IPS-18c (cell line): Measurements from ENCODE around the gene PCLO.
"Not testable (repeated sequence)": the region's sequence is repeated elsewhere in the genome, so short reads cannot be mapped to it uniquely, and the experiment has no call there.

Experiments
- H3K4me3 ChIP-seq: 2 replicates; pipeline ENCODE4 v1.7.0; 2013; ENCODE audit warnings: low read depth, mild to moderate bottlenecking, low read length, moderate library complexity; ENCODE audit not compliant: insufficient read depth
- H3K9me3 ChIP-seq: one replicate; pipeline ENCODE4 v1.6.1; 2013; ENCODE audit warnings: mild to moderate bottlenecking, low read length, moderate library complexity; ENCODE audit not compliant: control insufficient read depth, insufficient read depth

Gene PCLO

DNA sequence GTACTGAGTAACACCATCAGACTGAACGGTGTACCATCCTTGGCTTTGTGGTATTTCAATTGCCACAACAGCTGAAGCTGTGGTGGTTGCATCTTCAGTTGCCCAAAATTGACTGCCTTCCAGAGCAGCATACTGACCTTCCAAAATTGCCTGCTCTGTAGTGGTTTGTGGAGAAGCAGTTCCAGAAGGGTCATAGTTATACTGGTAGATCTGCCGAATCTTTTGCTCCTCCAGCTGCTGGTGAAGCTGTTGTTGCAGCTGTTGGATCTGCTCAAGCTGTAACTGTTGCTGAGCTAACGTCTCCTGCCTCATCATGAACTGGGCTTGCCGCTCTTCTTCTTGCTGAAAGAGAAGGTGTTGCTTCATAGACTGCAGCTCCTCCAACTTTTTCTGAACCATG is 212.2 kb downstream of the PCLO start:
- Histone ChIP-seq H3K4me3 (no peak overlapping the region), H3K9me3 (no peaks in the 10 kb centered on the region)

DNA sequence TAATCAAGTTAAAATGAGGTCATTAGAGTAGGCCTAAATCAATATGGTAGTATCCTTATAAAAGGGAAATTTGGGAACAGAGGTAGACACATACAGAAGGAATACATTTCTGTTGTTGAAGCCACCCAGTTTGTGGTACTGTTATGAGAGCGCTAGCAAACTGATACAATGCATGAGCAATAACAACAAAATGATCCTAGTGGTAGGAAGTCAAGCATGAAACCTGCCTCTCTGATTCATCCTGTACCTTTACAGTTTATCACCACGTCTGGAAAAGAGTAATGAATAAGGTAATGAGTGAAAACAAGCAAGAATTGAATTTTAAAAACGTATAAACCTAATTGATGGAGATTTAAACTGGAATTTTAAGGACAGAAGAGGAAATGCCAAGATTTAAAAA is 217.2 kb downstream of the PCLO start:
- H3K9me3 ChIP-seq: no peaks in the 10 kb centered on the region
- H3K4me3 ChIP-seq: no peak overlapping the region

DNA sequence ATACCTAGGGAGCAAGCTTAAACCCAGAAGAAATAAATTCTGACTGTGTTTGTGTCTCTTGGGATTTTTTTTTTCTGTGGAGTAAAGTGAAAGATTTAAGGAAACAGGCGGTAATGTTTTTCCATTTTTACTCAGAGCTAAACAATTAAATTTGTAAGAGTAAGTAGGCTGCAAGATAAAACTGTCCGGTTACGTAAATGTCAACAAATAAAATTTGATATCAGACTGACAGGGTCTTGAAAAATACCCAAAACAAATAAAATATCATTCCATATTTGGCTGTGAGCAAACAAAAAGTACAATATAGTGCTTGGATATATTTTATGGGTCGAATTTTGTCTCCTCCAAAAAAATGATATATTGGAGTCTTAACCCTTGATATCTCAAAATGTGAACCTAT is 217.6 kb downstream of the PCLO start:
- Histone ChIP-seq H3K9me3 (no peaks in the 10 kb centered on the region), H3K4me3 (no peak overlapping the region)

GRCh38 chr7:82932516-82932915 is 230.2 kb downstream of the PCLO start:
- no peaks in the 10 kb centered on the region for H3K9me3 ChIP-seq
- H3K4me3 ChIP-seq: no peak overlapping the region

DNA sequence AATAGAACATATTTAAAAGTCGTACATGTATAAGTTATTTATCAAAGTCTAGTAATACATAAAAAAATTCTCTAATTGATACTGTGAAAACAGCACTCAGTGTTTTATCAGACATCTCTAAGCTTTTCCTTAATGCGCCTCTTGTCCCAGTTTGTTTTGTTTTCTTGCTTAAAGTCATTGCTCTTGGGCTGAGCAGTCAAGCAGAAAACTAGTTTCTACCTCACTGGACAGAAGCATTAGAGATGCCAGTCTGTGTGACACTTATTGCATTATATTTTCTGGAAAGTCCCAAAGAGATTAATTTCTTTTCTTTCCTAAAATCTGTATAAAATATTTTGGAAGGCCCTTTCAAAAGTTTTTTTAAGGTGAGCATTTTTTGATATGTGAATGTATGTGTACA is 236.2 kb downstream of the PCLO start:
- no peaks in the 10 kb centered on the region for H3K9me3 ChIP-seq
- H3K4me3 ChIP-seq: no peak overlapping the region

GRCh38 chr7:82925331-82925730 is 237.4 kb downstream of the PCLO start:
- Histone ChIP-seq H3K9me3 (no peaks in the 10 kb centered on the region), H3K4me3 (no peak overlapping the region)

GRCh38 chr7:82906502-82906901 is 256.2 kb downstream of the PCLO start:
- Histone ChIP-seq H3K9me3 (no peaks in the 10 kb centered on the region), H3K4me3 (no peak overlapping the region)

GRCh38 chr7:82904871-82905270 is 257.8 kb downstream of the PCLO start:
- Histone ChIP-seq H3K9me3 (no peaks in the 10 kb centered on the region), H3K4me3 (no peak overlapping the region)

- not testable (repeated sequence) for H3K4me3 ChIP-seq, H3K9me3 ChIP-seq
These were observed 261.6 kb downstream of the PCLO start for GRCh38 chr7:82901098-82901497.

DNA sequence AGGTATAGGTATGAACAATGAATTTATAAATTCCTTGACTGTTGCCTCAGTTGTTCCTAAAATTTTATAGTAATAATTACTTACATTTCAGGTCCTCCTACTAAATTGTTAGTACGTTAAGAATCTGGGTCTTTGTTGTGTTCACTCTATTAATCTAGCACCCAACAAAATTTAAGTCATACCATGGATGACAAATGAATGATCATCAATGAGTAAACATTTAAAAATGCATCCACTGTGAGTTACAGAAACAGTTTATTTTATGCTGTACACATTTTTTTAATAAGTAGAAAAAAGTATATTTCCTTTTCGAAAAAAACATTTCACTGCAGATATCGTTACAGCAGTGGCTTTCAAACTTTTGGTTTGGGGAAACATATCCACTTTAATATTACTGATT is 265.2 kb downstream of the PCLO start:
- H3K4me3 ChIP-seq: no peak overlapping the region
- H3K9me3 ChIP-seq: no peaks in the 10 kb centered on the region

DNA sequence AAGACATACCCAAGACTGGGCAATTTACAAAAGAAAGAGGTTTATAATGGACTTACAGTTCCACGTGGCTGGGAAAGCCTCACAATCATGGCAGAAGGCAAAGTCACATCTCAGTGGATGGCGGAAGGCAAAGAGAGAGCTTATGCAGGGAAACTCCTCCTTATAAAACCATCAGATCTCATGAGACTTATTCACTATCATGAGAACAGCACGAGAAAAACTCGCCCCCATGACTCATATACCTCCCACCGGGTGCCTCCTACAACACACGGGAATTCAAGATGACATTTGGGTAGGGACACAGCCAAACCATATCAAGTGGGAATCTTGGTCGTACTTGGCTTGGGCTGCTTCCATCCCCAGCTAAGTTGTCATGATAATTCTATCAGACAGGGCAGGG is 268.3 kb downstream of the PCLO start:
- H3K9me3 ChIP-seq, H3K4me3 ChIP-seq: not testable (repeated sequence)

GRCh38 chr7:82886324-82886723 is 276.4 kb downstream of the PCLO start:
- H3K4me3 ChIP-seq: no peak overlapping the region
- no peaks in the 10 kb centered on the region for H3K9me3 ChIP-seq

DNA sequence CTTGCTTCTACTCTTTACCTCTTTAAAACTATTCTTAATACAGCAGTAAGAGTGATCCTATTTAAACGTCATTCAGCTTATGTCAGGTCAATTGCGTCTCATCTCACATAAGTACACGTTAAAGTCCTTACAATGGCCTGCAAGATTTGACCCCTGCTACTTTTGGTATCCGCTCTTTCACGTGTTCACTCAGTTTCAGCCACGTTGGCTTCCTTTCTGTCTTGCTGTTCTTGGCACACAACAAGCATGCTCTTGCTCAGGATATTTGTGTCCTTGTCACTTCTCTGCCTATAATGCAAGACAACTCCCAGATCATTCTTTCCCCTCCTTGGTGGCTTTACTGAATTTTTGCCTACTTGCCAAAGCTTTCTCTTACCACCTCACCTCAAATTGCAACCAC is 296.8 kb downstream of the PCLO start:
- H3K9me3 ChIP-seq: no peaks in the 10 kb centered on the region
- H3K4me3 ChIP-seq: no peak overlapping the region

GRCh38 chr7:82859106-82859850 is 303.4 kb downstream of the PCLO start:
- Histone ChIP-seq H3K9me3 (no peaks in the 10 kb centered on the region), H3K4me3 (no peak overlapping the region)

DNA sequence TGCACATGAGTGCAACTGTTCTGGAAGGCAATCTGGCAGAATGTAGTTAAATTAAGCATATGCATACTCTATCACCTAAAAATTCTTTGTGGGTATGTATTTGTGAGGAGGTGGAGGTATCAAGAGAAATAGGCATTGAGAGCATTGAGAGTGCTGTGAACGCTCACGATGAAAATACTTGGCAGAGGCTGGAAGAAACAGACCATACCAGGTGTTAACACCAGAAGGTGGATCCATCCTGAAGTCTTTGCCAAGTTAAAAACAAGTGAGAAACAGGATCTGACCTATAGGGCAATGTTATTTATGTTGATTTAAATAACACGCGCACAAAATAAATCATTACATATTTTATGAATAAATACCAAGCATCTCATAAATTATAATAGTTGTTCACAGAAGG is 311.6 kb downstream of the PCLO start:
- H3K4me3 ChIP-seq: no peak overlapping the region
- H3K9me3 ChIP-seq: no peaks in the 10 kb centered on the region

- Histone ChIP-seq H3K9me3 (no peaks in the 10 kb centered on the region), H3K4me3 (no peak overlapping the region)
These were observed 320.9 kb downstream of the PCLO start for GRCh38 chr7:82841828-82842227.

- no peaks in the 10 kb centered on the region for H3K9me3 ChIP-seq
These were observed 322.6 kb downstream of the PCLO start for GRCh38 chr7:82840061-82840460.

DNA sequence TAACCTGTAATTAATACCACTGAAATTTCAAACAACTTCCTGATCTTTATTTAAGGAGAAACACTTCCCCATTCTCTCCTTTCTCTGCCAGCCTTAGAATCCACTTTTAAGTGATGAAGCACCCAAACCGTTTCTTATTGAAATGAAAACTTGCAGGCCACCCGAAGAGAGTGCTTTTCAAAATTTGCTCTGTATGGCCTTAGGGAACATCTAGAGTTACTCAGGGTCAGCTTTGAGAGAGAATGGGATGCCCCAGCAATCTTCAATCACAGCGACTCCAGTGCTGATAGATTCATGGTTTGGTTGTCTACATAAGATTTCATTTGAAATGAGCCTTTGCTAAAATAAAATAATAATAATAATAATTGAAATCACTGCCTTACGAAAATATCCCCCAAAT is 323.1 kb downstream of the PCLO start:
- Histone ChIP-seq H3K4me3 (no peak overlapping the region), H3K9me3 (no peaks in the 10 kb centered on the region)

More at GRCh38 chr7:82840061-82840460, 322.6 kb downstream of the PCLO start:
- H3K4me3 ChIP-seq: no peak overlapping the region

GRCh38 chr7:82839063-82839462 is 323.6 kb downstream of the PCLO start:
- Histone ChIP-seq H3K9me3 (no peaks in the 10 kb centered on the region), H3K4me3 (no peak overlapping the region)
